ENCODE data around the gene ABCA6.

GRCh38 chr17:69031839-69032238, 109.9 kb downstream of the ABCA6 start:
- no peak for TF ChIP-seq CTCF (IDR thresholded peaks at IDR 0.05; ENCODE audit: borderline replicate concordance, extremely low read depth, low read length, poor library complexity, severe bottlenecking)
- TF ChIP-seq EZH2 (IDR thresholded peaks at IDR 0.05; ENCODE audit: borderline replicate concordance, low read depth, low read length, severe bottlenecking), result no peak

Data from DND-41 (cell line).